SK-N-DZ (cell line): ENCODE results near the gene ASPG.

ENCODE experiments used
- DNase-seq: peaks from one replicate; pipeline ENCODE4 v3.0.0-alpha.2; 2015; ENCODE audit warnings: low spot score
- small RNA-seq, 2 experiments: library from RNA; depleted of rRNA; stranded (forward); fragments of <200 nt; gene quantifications; one replicate each; pipeline ENCODE3, GENCODE V24; 2014

ASPG gene

DNA sequence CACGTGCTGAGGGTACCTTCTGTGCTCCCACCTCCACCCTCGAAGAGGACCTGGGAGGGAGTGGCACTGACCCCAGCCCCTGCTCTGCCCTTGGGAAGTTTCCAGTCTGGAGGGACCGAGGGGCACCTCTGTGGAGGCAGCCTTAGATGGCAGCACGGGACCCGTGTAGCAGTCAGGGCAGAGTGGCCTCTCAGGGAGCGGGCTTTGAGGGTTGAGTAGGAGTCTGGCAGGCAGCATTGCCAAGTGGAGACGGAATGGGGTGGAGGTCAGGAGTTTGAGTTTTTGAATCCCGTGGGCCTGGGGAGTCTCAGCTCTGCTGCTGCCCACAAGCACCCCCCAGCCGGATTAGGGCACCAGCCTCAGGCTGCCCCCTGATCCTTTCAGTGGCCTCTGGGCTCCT is 74.5 kb downstream of the ASPG start:
- no peak for DNase-seq

DNA sequence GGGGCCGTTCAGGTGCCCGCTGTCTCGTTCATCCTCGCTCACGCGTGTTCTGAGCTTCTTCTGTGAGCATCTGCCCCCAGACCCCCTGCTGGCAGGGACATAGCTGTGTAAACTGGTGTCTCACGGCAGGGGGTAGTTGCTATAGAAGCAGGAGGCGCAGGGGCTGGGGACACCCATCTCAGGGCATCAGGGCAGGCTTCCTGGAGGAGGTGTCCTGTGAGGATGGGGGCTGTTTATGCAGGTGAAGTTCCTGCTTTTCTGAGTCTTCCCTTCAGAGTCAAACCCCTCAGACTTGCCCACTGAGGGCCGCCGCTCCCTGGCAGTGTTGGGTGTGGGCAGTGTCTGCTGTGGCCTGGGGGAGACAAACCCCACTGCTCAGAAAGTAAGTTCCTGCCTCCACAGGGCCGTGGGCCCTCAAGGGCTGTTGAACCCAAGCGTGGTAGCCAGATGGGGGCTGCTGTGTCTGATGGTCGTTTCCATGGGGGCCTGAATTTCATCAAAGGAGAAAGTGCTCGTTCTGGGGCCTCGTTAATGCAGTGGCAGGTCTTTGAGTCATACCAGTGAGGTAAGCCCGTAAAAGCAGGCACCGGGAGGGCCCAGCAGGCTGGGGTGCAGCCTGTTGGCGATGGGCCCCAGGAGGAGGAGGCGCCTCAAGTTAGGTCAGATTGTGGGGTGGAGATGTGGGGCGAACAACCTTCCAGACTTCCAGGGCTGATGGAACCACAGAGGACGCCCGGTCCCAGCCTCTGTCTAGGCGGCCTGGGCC is 76.3 kb downstream of the ASPG start:
- DNase-seq = no peak

DNA sequence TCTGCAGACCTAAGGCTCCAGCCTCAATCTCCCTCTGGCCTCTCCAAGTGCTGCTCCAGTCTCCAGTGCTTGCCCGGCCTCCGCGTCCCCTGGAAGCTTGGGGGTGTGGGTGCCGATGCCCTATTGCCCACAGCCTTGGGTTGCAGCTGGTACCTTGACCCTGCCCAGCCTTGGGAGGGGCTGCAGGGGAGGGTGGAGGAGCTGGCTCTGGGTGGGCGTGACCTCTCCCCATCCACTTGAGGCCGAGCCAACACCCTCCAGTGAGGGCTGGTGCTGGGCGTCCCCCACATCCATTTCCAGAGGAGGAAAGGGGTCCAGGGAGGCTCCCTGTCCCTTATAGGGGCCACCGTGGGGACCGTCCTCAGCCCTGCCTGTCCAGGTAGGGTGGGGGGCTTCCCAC is 77.0 kb downstream of the ASPG start:
- no peak for DNase-seq

DNA sequence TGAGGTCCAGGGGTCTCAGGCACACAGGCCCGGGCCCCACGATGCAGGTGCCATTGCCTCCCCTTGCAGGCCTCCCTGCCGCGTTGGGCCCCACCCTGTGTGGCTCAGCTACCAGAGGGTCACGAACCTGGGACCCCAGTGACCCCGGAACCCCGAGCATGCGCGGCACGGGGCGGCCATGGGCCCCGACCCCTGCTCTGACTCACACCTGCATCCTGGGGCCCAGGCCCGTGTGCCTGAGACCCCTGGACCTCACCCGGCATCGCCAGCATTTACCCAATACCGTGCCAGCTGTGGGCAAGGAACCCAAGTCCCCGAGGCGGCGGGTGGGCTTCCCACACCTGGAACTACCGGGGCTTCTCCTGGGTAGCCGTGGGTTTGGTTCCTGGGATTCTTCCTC is 78.0 kb downstream of the ASPG start:
- no peak for DNase-seq

DNA sequence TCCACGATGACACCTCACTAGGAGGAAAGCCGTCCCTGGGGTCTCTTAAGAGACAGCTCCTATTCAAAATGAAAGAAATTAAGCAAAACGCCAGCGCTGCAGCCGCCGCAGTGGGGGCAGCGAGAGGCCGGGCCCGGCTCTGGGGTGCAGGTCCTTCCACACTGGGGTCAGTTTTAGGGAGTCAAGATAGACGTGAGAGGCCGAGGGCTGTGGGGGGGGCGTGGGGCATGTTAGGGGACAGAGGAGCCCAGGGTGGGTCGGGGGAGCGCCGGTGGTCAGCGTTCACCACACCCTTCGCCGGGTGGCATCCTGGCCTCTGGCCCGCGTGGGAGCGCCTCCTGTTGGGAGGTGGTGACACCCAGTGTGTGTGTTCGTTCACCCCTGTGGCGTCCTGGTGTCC is 78.5 kb downstream of the ASPG start:
- no peak for DNase-seq

DNA sequence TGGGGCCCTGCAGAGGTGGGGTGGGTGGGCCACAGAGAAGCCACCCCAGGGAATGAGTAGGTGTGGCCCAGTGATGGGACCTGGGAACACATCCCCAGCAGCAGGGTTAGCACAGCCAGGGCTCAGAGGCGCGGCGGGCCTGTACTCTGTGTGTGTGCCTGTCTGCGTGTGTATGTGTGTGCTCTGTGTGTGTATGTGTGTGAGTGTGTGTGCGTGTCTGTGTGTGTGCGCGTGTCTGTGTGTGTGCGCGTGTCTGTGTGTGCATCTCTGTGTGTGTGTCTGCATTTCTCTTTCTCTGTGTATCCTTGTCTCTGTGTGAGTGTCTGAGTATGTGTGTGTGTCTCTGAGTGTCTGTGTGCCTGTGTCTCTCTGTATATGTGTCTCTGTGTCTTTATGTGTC is 79.0 kb downstream of the ASPG start:
- no peak for DNase-seq

Small RNA genes within 50 kb of the gene (small RNA-seq; reads per million reads assigned to genes)
- 0 reads per million in 2 experiments for gene MIR203A
